Hematopoietic multipotent progenitor cell treated with erythropoietin and hydrocortisone succinate and interleukin-3 and kit ligand, for 8 days (in vitro differentiated cells): ENCODE data around the gene JOSD2.

Experiments
- DNase-seq: peaks from one replicate; pipeline ENCODE4 v3.0.0-alpha.2; 2015

Gene JOSD2

GRCh38 chr19:50511069-50511822 lies at the start of gene JOSD2:
JOSD2 (minus strand) TSS chr19:50511191; CDS start chr19:50510431, 760 bp downstream.
- DNase-seq: peak; percentile 100

GRCh38 chr19:50559636-50560035 lies 48.6 kb upstream of the JOSD2 start:
- no peak for DNase-seq

GRCh38 chr19:50558449-50558848 lies 47.5 kb upstream of the JOSD2 start:
- DNase-seq: no peak

- DNase-seq: no peak
Observed at GRCh38 chr19:50558039-50558438, 47.0 kb upstream of the JOSD2 start.

GRCh38 chr19:50557009-50557613 lies 46.1 kb upstream of the JOSD2 start:
- DNase-seq: no peak

- peak; percentile 58 for DNase-seq
Observed at GRCh38 chr19:50556282-50557008, 45.5 kb upstream of the JOSD2 start.

- DNase-seq: no peak
Observed at GRCh38 chr19:50555450-50556281, 44.7 kb upstream of the JOSD2 start.

- no peak for DNase-seq
Observed at GRCh38 chr19:50555033-50555432, 44.0 kb upstream of the JOSD2 start.

GRCh38 chr19:50554212-50554611 lies 43.2 kb upstream of the JOSD2 start:
- DNase-seq: no peak

GRCh38 chr19:50553134-50553703 lies 42.2 kb upstream of the JOSD2 start:
- no peak for DNase-seq

GRCh38 chr19:50552540-50552939 lies 41.5 kb upstream of the JOSD2 start:
- no peak for DNase-seq

- DNase-seq: peak; percentile 53
Observed at GRCh38 chr19:50551715-50552187, 40.8 kb upstream of the JOSD2 start.

- DNase-seq: no peak
Observed at GRCh38 chr19:50551034-50551714, 40.2 kb upstream of the JOSD2 start.

- DNase-seq: no peak
Observed at GRCh38 chr19:50550594-50550966, 39.6 kb upstream of the JOSD2 start.

- DNase-seq: no peak
Observed at GRCh38 chr19:50549927-50550593, 39.1 kb upstream of the JOSD2 start.

- no peak for DNase-seq
Observed at GRCh38 chr19:50549059-50549926, 38.3 kb upstream of the JOSD2 start.

- no peak for DNase-seq
Observed at GRCh38 chr19:50548191-50549058, 37.4 kb upstream of the JOSD2 start.

GRCh38 chr19:50547385-50548190 lies 36.6 kb upstream of the JOSD2 start:
- DNase-seq: no peak
